Activated CD4-positive, alpha-beta T cell treated with anti-CD3 and anti-CD28 coated beads for 36 hours (primary cell): Measurements from ENCODE around the gene AGAP3. TPM values are rescaled to one million over a fixed set of nuclear protein-coding genes. Genes with fewer than 3 reads are reported as not detected.

Source experiments
- ATAC-seq: fragments of 200-7000 bp; cut with Tn5 transposase; one replicate; pipeline ENCODE4 v1.10.0; 2021; ENCODE audit warnings: mild to moderate bottlenecking, moderate library complexity
- CTCF ChIA-PET: fragments of 350-600 bp; sonication (Branson Sonifier 250); formaldehyde crosslinking; loops from one replicate; lab custom pipeline; 2021; ENCODE audit warnings: antibody characterized with exemption; lab: Charles Lee
- POLR2A ChIA-PET: fragments of 350-600 bp; sonication (Branson Sonifier 250); formaldehyde crosslinking; loops from one replicate; lab custom pipeline; 2021; ENCODE audit warnings: antibody characterized with exemption, inconsistent platforms; lab: Charles Lee
- DNase-seq: peaks from one replicate; pipeline ENCODE4 v3.0.0-alpha.2; 2020
- H3K27ac Mint-ChIP-seq: one replicate; pipeline ENCODE4 v1.8.0; 2021; ENCODE audit warnings: mixed read lengths
- H3K27me3 Mint-ChIP-seq: one replicate; pipeline ENCODE4 v1.8.0; 2021; ENCODE audit warnings: mixed read lengths
- H3K36me3 Mint-ChIP-seq: one replicate; pipeline ENCODE4 v1.8.0; 2021; ENCODE audit warnings: low read depth, mixed read lengths
- H3K4me1 Mint-ChIP-seq: one replicate; pipeline ENCODE4 v1.8.0; 2021; ENCODE audit warnings: mixed read lengths
- H3K4me3 Mint-ChIP-seq: one replicate; pipeline ENCODE4 v1.8.0; 2021; ENCODE audit warnings: mild to moderate bottlenecking, moderate library complexity, mixed read lengths
- H3K9me3 Mint-ChIP-seq: one replicate; pipeline ENCODE4 v1.8.0; 2021; ENCODE audit warnings: low read depth, mixed read lengths
- intact Hi-C, 2 experiments: fragments of 100-400 bp; cut with DNase I in 1 of 2; cut with micrococcal nuclease in 1 of 2; formaldehyde crosslinking; loops; one replicate each; pipeline versions ENCODE4 v1.14.2 to v1.15.1; 2022 to 2024; cut with DNase I, micrococcal nuclease
- total RNA-seq, 2 experiments: library from RNA; stranded (reverse); gene quantifications; one replicate each; pipeline ENCODE4 v1.2.3, GENCODE V29; 2021

The AGAP3 gene
- total RNA-seq, 2 experiments from 2014 or later, result 29.4 to 33.2 TPM

DNA sequence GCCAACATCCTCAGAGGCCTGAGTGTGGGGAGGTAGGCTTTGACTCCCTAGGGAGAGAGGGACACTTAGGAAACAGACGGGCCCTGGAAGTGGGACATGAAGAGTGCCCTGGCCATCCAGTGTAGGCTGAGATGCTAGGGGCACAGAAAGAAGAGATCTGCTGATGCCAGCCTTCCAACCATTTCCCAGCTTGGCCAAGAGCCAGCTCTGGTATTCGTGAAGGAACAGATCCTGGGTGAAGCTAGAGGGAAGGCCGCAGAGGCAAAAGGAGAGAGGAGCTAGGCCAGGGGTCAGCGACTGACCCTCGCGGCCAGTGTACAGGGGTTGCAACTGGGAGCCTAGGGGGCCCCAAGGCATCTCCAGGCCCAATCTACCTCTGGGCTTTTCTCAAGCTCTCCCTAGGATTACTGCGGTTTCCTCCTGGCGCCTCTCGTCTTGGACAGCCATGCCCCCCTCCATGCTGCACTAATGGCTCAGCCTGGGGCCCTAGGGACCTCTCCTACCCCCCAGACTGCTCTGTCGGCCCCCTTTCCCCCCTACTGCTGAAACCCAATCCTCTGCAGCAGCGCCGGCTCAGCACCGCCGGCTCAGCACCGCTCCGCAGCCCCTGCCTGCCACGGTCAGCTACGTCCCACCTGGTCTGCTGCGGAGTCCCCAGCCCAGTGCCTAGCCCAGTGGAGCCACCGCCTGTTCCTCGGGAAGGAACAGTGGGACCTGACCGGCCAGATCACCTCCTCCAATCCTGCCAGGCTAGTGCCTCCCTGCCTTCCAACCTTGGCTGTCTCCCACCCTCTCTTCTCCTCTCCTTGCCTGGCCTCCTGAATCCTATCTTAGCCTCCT, 38.1 kb upstream of the AGAP3 start, which contains the start of gene ASIC3:
ASIC3 (plus strand) TSS at position 556 of the 840 bp plus-strand sequence. CDS start 355 bp downstream, outside the sequence.
- no peak within 1 kb of the TSS for H3K4me3 Mint-ChIP-seq

GRCh38 chr7:151048911-151049463, 37.3 kb upstream of the AGAP3 start:
- Mint-ChIP-seq H3K27me3 (no peaks in the 10 kb centered on the region), H3K27ac (no peak overlapping the region)
- CTCF ChIA-PET, result no interaction called here

More for the DNA sequence above, 38.1 kb upstream of the AGAP3 start, which contains the start of gene ASIC3:
- DNase-seq (no peak), ATAC-seq (no peak)
- ChIA-PET CTCF (no interaction called here), POLR2A (no interaction called here)
- Mint-ChIP-seq H3K4me1 (peaks cover 5% of the 10 kb centered on the region), H3K9me3 (no peaks in the 10 kb centered on the region), H3K36me3 (peaks cover 4% of the 10 kb centered on the region), H3K27me3 (no peaks in the 10 kb centered on the region), H3K27ac (no peak within 1 kb of the TSS)
- intact Hi-C loops, result no loop called here

DNA sequence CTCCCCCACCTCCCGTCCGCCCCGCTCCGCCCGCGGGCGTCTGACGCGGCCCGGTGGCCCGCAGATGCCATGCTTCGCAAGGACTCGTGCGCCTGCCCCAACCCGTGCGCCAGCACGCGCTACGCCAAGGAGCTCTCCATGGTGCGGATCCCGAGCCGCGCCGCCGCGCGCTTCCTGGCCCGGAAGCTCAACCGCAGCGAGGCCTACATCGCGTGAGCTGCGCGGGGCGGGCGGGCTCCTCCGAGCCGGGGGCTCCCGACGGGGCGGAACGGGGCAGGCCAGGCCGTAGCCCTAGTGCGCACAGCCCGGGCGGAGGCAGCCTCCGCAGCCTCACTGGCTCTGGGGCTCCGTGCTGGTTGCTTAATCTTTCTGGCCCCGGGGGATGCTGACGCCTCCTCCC, 35.2 kb upstream of the AGAP3 start:
- intact Hi-C loops, result no loop called here
- ChIA-PET POLR2A (no interaction called here), CTCF (interaction anchor here (0.6 to 0.9 kb wide), 3 partner anchors 9 to 38 kb away, joined by 3 to 4 read pairs (median 3); no protein-coding TSS in a partner anchor)
- H3K27me3 Mint-ChIP-seq, result no peaks in the 10 kb centered on the region
- H3K4me1 Mint-ChIP-seq, result peaks cover 5% of the 10 kb centered on the region
- no peak overlapping the region for H3K27ac Mint-ChIP-seq
- ATAC-seq (peak; percentile 72), DNase-seq (peak; percentile 76)
- no peaks in the 10 kb centered on the region for H3K9me3 Mint-ChIP-seq
- H3K4me3 Mint-ChIP-seq, result no peak overlapping the region
- peaks cover 2% of the 10 kb centered on the region for H3K36me3 Mint-ChIP-seq

More at GRCh38 chr7:151048911-151049463, 37.3 kb upstream of the AGAP3 start:
- intact Hi-C loops, result no loop called here
- H3K4me3 Mint-ChIP-seq, result no peak overlapping the region
- H3K36me3 Mint-ChIP-seq, result peaks cover 4% of the 10 kb centered on the region
- DNase-seq (no peak), ATAC-seq (no peak)
- POLR2A ChIA-PET, result no interaction called here
- H3K9me3 Mint-ChIP-seq, result no peaks in the 10 kb centered on the region
- peaks cover 5% of the 10 kb centered on the region for H3K4me1 Mint-ChIP-seq

DNA sequence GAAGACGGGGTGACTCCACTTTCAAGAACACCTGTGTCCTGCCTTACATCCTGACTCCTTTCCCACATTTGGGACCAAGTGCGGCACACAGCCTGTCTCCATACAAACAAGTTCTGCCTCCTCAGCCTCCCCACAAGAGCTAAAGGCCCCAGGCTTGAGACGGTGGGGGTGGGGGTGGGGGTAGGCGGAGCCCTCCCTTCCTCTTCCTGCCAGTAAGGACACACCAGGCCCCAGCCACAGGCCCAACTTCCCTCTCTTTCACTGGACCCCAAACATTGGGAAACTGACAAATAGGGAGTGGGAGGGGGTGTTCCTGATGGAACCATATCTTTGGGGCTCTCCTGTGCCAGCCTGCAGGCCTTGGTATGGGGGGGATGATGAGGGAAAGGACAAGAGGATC, 33.2 kb upstream of the AGAP3 start:
- Mint-ChIP-seq H3K9me3 (no peaks in the 10 kb centered on the region), H3K27ac (no peak overlapping the region), H3K4me3 (no peak overlapping the region), H3K36me3 (peaks cover 2% of the 10 kb centered on the region), H3K4me1 (peaks cover 13% of the 10 kb centered on the region), H3K27me3 (no peaks in the 10 kb centered on the region)
- CTCF ChIA-PET, result interaction anchor here (0.6 kb wide), 2 partner anchors 16 kb away, joined by 3 read pairs; no protein-coding TSS in a partner anchor
- POLR2A ChIA-PET, result no interaction called here
- ATAC-seq, result no peak
- intact Hi-C loops, result no loop called here
- DNase-seq, result no peak

- POLR2A ChIA-PET, result no interaction called here
- intact Hi-C loops, result no loop called here
- CTCF ChIA-PET, result no interaction called here
- H3K9me3 Mint-ChIP-seq, result no peaks in the 10 kb centered on the region
- no peaks in the 10 kb centered on the region for H3K27me3 Mint-ChIP-seq
- no peak for DNase-seq
- no peak overlapping the region for H3K27ac Mint-ChIP-seq
- peaks cover 2% of the 10 kb centered on the region for H3K36me3 Mint-ChIP-seq
- no peak overlapping the region for H3K4me3 Mint-ChIP-seq
- ATAC-seq, result no peak
- H3K4me1 Mint-ChIP-seq, result peaks cover 16% of the 10 kb centered on the region
These were observed 32.5 kb upstream of the AGAP3 start for GRCh38 chr7:151053751-151054150.

DNA sequence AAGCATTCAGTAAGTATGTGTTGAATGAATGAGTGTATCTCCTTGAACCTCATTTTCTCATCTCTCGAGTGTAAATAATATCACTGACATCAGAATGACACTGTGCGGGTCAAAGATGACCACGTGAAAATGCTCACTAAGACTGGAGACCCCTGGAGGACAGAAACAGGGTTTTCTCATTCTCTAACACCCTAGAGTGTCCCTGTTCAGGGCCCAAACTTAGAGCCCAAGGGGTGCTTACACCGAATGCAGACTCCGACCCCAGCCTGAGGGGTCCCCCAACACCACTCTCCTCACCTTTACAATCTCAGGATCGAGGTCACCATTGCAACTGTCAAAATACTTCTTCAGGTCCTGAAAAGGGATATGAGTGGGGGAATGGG, 30.0 kb upstream of the AGAP3 start:
- H3K4me3 Mint-ChIP-seq, result peak overlapping the region; percentile 81
- H3K4me1 Mint-ChIP-seq, result peaks cover 27% of the 10 kb centered on the region
- H3K36me3 Mint-ChIP-seq, result peaks cover 2% of the 10 kb centered on the region
- no peaks in the 10 kb centered on the region for H3K27me3 Mint-ChIP-seq
- ChIA-PET POLR2A (no interaction called here), CTCF (no interaction called here)
- H3K27ac Mint-ChIP-seq, result no peak overlapping the region
- H3K9me3 Mint-ChIP-seq, result no peaks in the 10 kb centered on the region
- intact Hi-C loops, result loop anchor here (5.0 kb wide), 3 partner anchors 44 to 1929 kb away; partner anchors contain the start of genes ZNF425 (in 1 of the 2) and ZNF775 (in 1 of the 2)
- ATAC-seq (no peak), DNase-seq (no peak)

DNA sequence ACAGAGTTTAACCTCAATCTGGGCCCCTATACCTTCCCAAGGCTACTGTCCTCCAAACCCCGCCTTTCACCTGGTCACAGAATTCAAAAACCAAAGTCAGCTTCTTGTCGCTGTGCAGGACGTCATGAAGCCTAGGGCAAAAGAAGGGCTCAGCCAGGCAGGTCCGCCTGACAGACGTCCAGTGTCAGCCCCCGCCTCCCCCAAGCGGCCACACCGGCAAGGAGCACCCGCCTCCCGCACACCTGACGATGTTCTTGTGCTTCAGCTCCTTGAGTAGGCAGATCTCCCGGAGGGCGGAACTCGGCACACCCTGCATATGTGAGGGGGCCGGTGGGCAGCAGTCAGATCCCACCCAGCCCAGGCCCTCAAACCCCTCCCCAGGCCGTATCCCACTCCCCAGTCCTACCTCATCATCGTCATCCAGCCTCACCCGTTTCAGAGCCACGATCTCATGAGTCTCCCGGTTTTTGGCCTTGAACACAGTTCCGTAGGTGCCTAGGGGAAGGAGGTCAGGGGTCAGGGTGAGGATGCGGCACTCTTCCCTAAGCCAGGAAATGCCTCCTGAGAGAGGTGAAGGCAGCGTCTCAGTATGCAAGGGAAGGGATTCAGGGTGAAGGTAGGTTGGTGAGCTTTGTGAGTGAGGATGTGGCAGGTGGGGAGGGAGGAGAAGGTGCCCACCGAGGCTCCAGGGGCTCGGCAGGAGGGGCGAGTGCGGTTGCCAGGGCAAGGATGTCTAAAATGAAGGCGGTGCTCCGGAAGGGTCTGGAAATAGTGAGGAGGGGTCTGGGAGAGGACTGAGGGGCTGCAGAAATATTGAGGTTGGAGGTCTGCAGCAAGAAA, 29.4 kb upstream of the AGAP3 start:
- Mint-ChIP-seq H3K4me3 (peak overlapping the region; percentile 81), H3K27ac (peak overlapping the region; percentile 66), H3K36me3 (peaks cover 2% of the 10 kb centered on the region), H3K4me1 (peaks cover 33% of the 10 kb centered on the region), H3K9me3 (no peaks in the 10 kb centered on the region), H3K27me3 (no peaks in the 10 kb centered on the region)
- POLR2A ChIA-PET, result no interaction called here
- DNase-seq (no peak), ATAC-seq (no peak)
- CTCF ChIA-PET, result no interaction called here
- intact Hi-C loops, result loop anchor here (5.0 kb wide), 3 partner anchors 45 to 1930 kb away; partner anchors contain the start of genes ZNF425 (in 1 of the 2) and ZNF775 (in 1 of the 2)

GRCh38 chr7:151057506-151057988, 28.7 kb upstream of the AGAP3 start, which contains the start of gene CDK5:
Gene CDK5, minus strand, starts transcription at chr7:151057897. Its CDS starts 49 bp downstream, at chr7:151057848.
- intact Hi-C loops, result loop anchor here (5.0 kb wide), 3 partner anchors 45 to 1930 kb away; partner anchors contain the start of genes ZNF425 (in 1 of the 2) and ZNF775 (in 1 of the 2)
- Mint-ChIP-seq H3K36me3 (peaks cover under 1% of the 10 kb centered on the region), H3K27ac (peak within 1 kb of the TSS; percentile 94), H3K4me3 (peak within 1 kb of the TSS; percentile 81), H3K4me1 (peaks cover 31% of the 10 kb centered on the region), H3K9me3 (no peaks in the 10 kb centered on the region), H3K27me3 (no peaks in the 10 kb centered on the region)
- CTCF ChIA-PET, result no interaction called here
- ATAC-seq (peak; percentile 3), DNase-seq (no peak)
- POLR2A ChIA-PET, result no interaction called here

GRCh38 chr7:151057989-151058780, 28.1 kb upstream of the AGAP3 start:
- Mint-ChIP-seq H3K9me3 (no peaks in the 10 kb centered on the region), H3K27ac (peak overlapping the region; percentile 94), H3K27me3 (no peaks in the 10 kb centered on the region), H3K4me1 (peaks cover 28% of the 10 kb centered on the region), H3K36me3 (peaks cover under 1% of the 10 kb centered on the region), H3K4me3 (peak overlapping the region; percentile 81)
- intact Hi-C loops, result loop anchor here (1.0 to 5.0 kb wide), 13 partner anchors 19 to 1931 kb away; partner anchors contain the start of genes ABCB8 (in 2 of the 2), FASTK (in 2 of the 2), ABCF2 (in 1 of the 2) and ACTR3C (in 1 of the 2)
- peak; percentile 96 for ATAC-seq
- POLR2A ChIA-PET, result interaction anchor here (0.8 kb wide), 1 partner anchor 22 kb away, joined by 3 read pairs; the partner anchor contains the start of gene FASTK
- DNase-seq, result peak; percentile 98
- CTCF ChIA-PET, result interaction anchor here (0.6 to 1.0 kb wide), 4 partner anchors 22 to 158 kb away, joined by 3 to 4 read pairs (median 3); partner anchors contain the start of genes ABCB8 and FASTK
